GM12892 (cell line): ENCODE data around the gene ADPRHL1.

Experiments
- DNase-seq: peaks from one replicate; pipeline ENCODE4 v3.0.0; 2011; ENCODE audit not compliant: insufficient read length
- FAIRE-seq: peaks from 2 replicates; lab custom pipeline; 2011; peaks lifted over from hg19 to GRCh38; lab: Jason Lieb, UNC
- POLR2A ChIP-seq: IDR thresholded peaks from 2 replicates; pipeline ENCODE4 v1.6.1; 2011; ENCODE audit warnings: low read depth, low read length, control low read depth
- POLR2AphosphoS5 ChIP-seq: IDR thresholded peaks from 2 replicates; pipeline ENCODE4 v1.6.1; 2011; ENCODE audit warnings: low read depth, low read length, control low read depth
- TAF1 ChIP-seq: IDR thresholded peaks from 2 replicates; pipeline ENCODE4 v1.6.1; 2011; ENCODE audit warnings: low read depth, mild to moderate bottlenecking, control low read depth, low read length, borderline replicate concordance

The ADPRHL1 gene

GRCh38 chr13:113417008-113417751, 36.1 kb downstream of the ADPRHL1 start:
- DNase-seq, result no peak
- no peak for TF ChIP-seq POLR2A
- TF ChIP-seq TAF1, result no peak
- TF ChIP-seq POLR2AphosphoS5, result no peak
- FAIRE-seq, result no peak

- DNase-seq (no peak), FAIRE-seq (no peak)
- TF ChIP-seq POLR2A, result no peak
- TF ChIP-seq TAF1, result no peak
- no peak for TF ChIP-seq POLR2AphosphoS5
These were observed 37.5 kb downstream of the ADPRHL1 start for GRCh38 chr13:113415825-113416224.

GRCh38 chr13:113415032-113415431, 38.3 kb downstream of the ADPRHL1 start:
- FAIRE-seq (no peak), DNase-seq (no peak)
- no peak for TF ChIP-seq TAF1
- no peak for TF ChIP-seq POLR2AphosphoS5
- no peak for TF ChIP-seq POLR2A

GRCh38 chr13:113414335-113414734, 39.0 kb downstream of the ADPRHL1 start:
- TF ChIP-seq POLR2A (no peak), POLR2AphosphoS5 (no peak), TAF1 (no peak)
- FAIRE-seq (no peak), DNase-seq (no peak)

DNA sequence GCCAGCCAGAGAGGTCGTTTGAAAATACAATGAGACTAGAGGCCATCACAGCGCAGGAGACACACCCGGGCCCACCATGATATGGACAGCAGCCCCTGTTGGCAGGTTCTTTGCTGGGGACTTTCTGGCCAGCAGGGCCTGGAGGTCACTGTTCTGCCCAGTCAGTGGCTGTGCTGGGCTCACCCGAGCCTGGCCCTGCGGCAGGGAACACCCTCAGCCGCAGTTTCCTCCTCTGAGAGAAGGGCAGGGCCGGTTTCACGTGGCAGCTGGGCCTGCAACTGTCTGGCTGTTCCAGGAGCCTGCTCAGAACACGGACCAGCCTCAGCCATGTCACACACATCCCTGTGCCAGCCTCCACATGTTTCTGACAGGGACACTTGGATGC, 39.4 kb downstream of the ADPRHL1 start:
- no peak for TF ChIP-seq POLR2AphosphoS5
- TF ChIP-seq TAF1, result no peak
- no peak for TF ChIP-seq POLR2A
- FAIRE-seq (no peak), DNase-seq (no peak)

DNA sequence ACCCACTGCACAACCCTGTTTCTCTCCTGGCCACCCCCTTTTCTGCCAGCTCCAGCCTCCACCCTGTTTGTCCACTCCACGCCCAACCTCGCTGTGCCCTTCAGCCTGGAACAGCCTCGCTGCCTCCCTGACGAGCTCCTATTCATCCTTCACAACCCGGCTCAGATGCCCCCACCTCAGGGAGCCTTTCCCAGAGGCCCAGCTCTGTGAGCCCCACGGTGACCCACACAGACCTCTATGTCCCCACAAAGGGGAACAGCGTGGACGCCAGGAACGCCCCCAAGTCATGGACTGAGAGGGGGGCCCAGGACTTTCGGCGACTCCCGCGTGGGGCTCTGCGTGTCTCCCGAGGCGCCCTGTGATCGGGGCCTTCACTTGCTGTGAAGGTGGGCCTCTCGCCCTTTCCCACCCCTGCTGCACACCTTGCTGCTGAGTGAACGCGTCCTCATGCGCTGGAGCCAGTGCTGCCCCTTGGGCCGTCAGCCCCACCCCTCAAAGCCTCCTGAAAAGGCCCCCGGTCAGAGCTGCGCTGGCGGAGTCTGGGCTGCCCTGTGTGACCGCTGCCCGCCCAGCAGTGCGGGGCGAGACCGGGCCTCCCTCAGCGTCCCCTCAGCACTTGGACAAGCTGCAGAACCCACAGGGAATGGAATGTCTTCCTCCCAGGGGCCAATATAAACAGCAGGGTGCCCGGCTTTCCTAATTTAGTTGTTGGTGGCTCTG, 40.0 kb downstream of the ADPRHL1 start:
- DNase-seq (no peak), FAIRE-seq (no peak)
- no peak for TF ChIP-seq TAF1
- no peak for TF ChIP-seq POLR2AphosphoS5
- no peak for TF ChIP-seq POLR2A

- no peak for DNase-seq
- FAIRE-seq, result no peak
- no peak for TF ChIP-seq TAF1
- no peak for TF ChIP-seq POLR2AphosphoS5
- TF ChIP-seq POLR2A, result no peak
These were observed 40.8 kb downstream of the ADPRHL1 start for GRCh38 chr13:113412440-113412839.

DNA sequence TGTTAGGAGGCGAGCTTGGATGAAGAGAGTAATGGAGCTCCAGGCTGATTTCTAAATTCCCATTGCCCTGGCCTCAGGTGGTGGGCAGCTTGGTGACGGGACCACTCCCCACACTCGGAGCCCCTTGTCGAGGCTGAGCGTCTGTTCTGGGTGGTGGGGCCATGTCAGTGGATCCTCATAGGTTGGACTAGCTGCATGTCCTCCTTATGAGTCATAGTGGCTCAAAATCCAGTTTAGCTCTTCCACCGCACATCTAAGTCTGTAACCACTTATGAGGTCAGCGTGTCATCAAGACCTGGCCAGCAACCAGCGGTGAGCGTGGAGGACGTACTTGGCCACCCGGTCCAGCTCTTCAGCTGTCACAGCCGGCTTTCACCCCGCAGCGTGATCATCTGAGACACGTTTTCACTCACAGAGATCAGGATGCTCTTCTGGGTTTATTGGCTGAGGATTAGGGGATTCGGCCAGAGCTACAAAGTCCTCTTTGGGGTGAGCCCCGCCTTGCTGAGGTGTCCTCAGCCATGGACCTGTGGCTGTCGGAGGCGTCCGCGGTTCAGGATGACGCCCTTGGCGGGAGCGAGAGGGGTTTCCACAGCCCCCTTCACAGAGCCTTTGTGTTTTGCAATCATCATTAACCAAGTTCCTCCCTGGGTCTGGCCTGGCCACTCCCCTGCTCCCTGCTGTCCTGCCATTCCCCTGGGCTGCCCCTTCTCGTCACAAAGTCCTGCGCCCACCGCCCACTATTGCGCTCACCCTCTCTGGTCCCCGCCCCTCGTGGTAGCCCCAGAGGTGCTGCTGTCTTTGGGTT, 41.9 kb downstream of the ADPRHL1 start:
- no peak for FAIRE-seq
- DNase-seq, result no peak
- TF ChIP-seq TAF1, result no peak
- TF ChIP-seq POLR2AphosphoS5, result no peak
- no peak for TF ChIP-seq POLR2A

DNA sequence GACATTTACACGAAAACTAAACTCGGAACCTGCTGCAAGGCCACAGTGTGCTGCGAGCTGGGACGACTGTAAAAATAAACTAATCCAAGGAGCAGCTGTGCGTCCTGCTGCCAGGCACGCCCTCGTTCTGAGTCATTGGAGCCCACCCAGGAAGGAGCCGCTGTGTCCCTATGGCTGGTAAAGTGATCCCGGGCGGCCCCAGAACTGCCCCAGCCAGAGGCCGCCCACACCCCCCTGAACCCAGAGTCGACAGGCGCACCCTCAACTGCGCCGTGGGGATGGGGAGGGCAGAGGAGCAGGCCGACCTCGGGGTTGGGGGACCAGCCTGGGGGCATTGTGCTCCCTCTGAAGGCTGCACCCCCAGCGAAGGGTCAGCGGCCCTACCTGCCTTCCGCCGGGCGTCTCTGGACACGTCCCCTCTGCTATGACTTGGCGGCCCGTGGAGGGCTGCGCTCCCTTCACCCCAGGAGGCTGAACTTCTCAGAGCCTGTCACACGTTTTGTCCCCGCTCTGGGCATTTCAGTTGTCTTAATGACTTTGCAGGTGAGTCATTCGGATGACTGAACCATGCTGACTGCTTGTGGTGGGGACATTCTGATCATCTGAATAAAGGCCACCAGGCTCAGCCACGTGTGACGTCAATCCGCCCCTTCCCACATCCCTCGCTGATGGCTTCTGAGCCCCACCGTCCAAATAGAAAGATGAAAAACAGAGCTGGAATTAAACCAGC, 42.7 kb downstream of the ADPRHL1 start:
- FAIRE-seq (no peak), DNase-seq (no peak)
- no peak for TF ChIP-seq TAF1
- no peak for TF ChIP-seq POLR2AphosphoS5
- TF ChIP-seq POLR2A, result no peak

DNA sequence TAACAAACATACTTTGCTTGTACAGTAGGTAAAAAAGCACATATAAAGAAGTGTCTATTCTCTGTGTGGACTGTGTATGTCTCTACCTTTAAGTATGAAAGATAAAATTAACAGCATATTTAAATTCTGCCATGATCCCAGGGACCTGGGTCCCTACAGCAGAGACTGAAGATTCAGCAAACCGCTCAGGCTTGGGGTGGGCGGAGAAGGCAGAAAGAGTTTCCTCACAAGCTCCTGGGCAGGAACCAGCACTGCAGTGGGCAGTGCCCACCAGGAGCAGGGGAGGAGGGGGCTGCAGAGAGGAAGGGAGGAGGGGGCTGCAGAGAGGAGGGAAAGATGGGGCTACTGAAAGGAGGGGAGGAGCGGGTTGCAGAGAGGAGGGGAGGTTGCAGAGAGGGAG, 44.7 kb downstream of the ADPRHL1 start:
- FAIRE-seq (no peak), DNase-seq (no peak)
- TF ChIP-seq POLR2AphosphoS5 (no peak), TAF1 (no peak), POLR2A (no peak)
